GM13976 (cell line): ENCODE data around the gene C22orf15.

Experiments used
- DNase-seq: peaks from one replicate; pipeline ENCODE4 v3.0.0; 2012; ENCODE audit warnings: low spot score
- in situ Hi-C: fragments of 300-500 bp; cut with MboI; formaldehyde crosslinking; loops from one replicate; pipeline ENCODE4 v1.12.0; 2022; ENCODE audit warnings: low sequenced_read_pairs, mixed read lengths, inconsistent platforms; ENCODE audit not compliant: unreplicated experiment
- TF ChIP-seq, protein P1 (sequence below): IDR thresholded peaks from 2 replicates; pipeline ENCODE4 v1.5.1; 2012; ENCODE audit warnings: borderline replicate concordance, mild to moderate bottlenecking; ENCODE audit not compliant: insufficient read depth; ENCODE audit errors: extremely low read depth, missing control alignments, control extremely low read depth

C22orf15 gene

DNA sequence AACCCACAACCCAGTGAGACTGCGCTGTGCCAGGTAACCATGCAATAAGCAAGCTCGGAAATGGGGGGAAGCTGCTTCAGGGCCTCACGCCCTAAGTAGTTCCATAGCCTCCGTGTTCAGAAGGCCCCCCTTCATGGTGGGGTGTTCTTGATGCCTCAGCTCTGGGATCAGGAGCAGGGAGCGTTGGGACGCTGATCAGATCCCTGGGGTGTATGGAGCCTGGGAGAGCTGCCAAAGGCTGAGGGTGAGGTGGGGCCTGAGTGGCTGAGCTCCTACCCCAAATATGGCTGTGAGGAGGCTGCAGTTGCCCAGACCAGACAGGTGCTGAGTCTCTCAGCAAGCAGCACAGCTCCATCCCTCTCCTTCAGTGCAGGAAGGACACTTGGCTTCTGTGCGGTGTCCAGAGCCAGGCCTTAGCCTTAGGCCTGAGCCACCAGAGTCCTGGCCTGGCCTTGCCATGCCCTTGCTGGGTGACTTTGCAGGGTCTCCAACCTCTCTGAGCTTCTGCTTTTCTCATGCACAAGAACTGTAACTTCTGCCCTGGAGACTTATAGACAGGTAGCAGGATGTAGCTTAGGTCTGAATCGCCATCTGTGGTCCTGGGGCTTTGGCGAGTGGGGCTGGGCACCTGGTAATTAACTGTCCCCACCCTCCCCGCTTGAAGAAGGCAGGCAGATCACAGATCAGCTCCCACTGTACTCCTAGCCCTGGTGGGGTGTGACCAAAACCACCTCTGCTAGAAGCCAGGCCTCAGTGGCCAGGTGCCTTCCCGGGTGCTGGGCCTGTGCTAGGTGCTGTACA lies 15.2 kb downstream of the C22orf15 start:
- DNase-seq = no peak
- TF ChIP-seq, protein P1, sequence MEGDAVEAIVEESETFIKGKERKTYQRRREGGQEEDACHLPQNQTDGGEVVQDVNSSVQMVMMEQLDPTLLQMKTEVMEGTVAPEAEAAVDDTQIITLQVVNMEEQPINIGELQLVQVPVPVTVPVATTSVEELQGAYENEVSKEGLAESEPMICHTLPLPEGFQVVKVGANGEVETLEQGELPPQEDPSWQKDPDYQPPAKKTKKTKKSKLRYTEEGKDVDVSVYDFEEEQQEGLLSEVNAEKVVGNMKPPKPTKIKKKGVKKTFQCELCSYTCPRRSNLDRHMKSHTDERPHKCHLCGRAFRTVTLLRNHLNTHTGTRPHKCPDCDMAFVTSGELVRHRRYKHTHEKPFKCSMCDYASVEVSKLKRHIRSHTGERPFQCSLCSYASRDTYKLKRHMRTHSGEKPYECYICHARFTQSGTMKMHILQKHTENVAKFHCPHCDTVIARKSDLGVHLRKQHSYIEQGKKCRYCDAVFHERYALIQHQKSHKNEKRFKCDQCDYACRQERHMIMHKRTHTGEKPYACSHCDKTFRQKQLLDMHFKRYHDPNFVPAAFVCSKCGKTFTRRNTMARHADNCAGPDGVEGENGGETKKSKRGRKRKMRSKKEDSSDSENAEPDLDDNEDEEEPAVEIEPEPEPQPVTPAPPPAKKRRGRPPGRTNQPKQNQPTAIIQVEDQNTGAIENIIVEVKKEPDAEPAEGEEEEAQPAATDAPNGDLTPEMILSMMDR = no peak
- in situ Hi-C loops = no loop called here

DNA sequence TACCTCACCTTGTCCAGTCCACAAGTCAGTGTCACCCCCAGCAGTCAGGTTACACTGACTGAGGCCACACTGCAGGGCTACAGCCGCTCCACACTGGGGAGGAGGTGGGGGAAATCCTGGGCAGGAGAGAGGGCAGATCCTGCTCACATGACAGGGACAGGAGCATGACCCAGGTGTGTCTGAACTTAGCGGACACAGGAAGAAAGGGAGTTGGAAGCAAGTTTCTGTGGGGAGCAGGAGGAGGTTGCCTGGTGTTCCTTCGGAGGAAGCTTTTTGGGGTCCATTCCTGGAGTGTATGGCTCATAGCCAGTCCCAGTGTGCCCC lies 15.7 kb downstream of the C22orf15 start:
- TF ChIP-seq, protein P1 = no peak
- no peak for DNase-seq
- in situ Hi-C loops = no loop called here

DNA sequence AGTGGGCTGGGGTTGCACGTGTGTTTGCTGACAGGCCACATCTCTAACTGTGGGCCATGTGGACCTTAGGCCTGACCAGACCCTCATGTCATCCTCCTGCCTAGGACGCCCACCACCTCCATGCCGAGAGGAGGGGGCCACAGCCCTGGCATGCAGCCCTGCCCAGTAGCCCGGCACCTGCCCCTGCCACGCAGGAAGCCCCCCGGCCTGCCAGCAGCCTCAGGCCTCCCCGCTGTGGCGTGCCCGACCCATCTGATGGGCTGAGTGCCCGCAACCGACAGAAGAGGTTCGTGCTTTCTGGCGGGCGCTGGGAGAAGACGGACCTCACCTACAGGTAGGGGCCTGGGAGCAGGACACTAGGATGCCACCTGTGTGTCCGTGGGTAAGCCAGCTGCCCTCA lies 16.3 kb downstream of the C22orf15 start:
- in situ Hi-C loops = no loop called here

DNA sequence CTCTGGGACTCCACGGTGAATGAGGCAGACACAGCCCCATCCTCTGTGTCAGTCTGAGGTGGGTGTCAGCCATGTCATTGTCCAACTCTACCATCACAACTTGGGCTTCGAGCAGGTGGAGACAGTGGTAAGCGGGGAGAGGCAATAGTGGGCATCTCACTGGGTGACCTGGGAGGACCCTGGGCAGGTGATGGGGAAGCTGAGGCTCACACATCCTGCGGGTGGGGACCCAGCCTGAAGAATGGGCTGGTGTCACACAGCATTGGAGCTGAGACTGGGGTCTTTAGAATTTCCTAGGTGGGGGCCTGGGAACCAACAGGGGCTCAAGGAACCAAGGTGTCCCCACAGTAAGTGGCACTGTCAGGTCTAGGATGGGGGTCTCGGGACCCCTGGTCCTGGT lies 16.9 kb downstream of the C22orf15 start:
- TF ChIP-seq, protein P1 = no peak
- no peak for DNase-seq
- in situ Hi-C loops = no loop called here

More for the DNA sequence above, 16.3 kb downstream of the C22orf15 start:
- TF ChIP-seq, protein P1 = no peak
- DNase-seq = no peak

DNA sequence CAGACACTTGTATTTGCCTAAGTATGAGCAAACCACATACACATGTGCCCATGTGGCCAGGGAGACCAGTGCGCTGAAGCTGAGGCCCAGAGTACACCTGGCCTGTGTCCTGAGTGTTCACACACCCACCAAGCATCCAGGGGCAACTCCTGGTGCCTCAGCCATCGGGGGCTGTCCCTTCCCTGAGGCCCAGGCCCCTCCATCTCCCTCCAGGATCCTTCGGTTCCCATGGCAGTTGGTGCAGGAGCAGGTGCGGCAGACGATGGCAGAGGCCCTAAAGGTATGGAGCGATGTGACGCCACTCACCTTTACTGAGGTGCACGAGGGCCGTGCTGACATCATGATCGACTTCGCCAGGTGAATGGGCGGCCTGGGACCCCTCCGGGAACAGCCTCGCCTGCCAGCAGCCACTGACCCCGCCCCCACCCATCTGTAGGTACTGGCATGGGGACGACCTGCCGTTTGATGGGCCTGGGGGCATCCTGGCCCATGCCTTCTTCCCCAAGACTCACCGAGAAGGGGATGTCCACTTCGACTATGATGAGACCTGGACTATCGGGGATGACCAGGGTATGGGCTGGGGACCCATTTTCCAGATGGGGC lies 17.5 kb downstream of the C22orf15 start:
- TF ChIP-seq, protein P1 = no peak
- in situ Hi-C loops = no loop called here

DNA sequence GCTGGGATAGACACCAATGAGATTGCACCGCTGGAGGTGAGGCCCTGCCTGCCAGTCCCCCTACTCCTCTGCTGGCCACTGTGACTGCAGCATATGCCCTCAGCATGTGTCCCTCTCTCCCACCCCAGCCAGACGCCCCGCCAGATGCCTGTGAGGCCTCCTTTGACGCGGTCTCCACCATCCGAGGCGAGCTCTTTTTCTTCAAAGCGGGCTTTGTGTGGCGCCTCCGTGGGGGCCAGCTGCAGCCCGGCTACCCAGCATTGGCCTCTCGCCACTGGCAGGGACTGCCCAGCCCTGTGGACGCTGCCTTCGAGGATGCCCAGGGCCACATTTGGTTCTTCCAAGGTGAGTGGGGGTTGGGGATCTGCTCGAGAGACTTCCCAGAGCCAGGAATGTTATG lies 18.3 kb downstream of the C22orf15 start:
- TF ChIP-seq, protein P1 = no peak
- no peak for DNase-seq
- in situ Hi-C loops = no loop called here

More for the DNA sequence above, 17.5 kb downstream of the C22orf15 start:
- no peak for DNase-seq
